H1 (cell line): Measurements from ENCODE around the gene ILF3. TPM values are rescaled to one million over a fixed set of nuclear protein-coding genes. Genes with fewer than 3 reads are reported as not detected.

ENCODE experiments used
- BCL11A ChIP-seq, 2 experiments: IDR thresholded peaks; one replicate each; pipeline ENCODE4 v1.6.1; 2011; ENCODE audit warnings: low read depth in 2 of 2, low read length in 2 of 2, mild to moderate bottlenecking in 2 of 2
- CEBPB ChIP-seq: IDR thresholded peaks from 2 replicates; pipeline ENCODE4 v1.6.1; 2012; ENCODE audit warnings: low read depth, low read length
- EZH2 ChIP-seq: fragments of 200-600 bp; sonication (generic); IDR thresholded peaks from 2 replicates; pipeline ENCODE4 v1.7.1; 2012; ENCODE audit warnings: low read depth, mild to moderate bottlenecking, moderate library complexity, low read length, inconsistent platforms; ENCODE audit not compliant: severe bottlenecking
- RXRA ChIP-seq: IDR thresholded peaks from 2 replicates; pipeline ENCODE4 v1.6.1; 2011; ENCODE audit warnings: low read depth, mild to moderate bottlenecking, low read length, moderate library complexity; ENCODE audit not compliant: insufficient read depth
- SIN3A ChIP-seq, 2 experiments: IDR thresholded peaks in 1 of 2; conservative IDR thresholded peaks in 1 of 2; 2 replicates each; pipeline ENCODE4 v1.6.1; 2011 to 2012; ENCODE audit warnings: low read length in 2 of 2, improper control_type of control experiment in 1 of 2, low read depth in 1 of 2, mild to moderate bottlenecking in 1 of 2
- SIRT6 ChIP-seq: IDR thresholded peaks from one replicate; pipeline ENCODE4 v1.7.1; 2012; ENCODE audit warnings: low read length, inconsistent platforms
- SP1 ChIP-seq: IDR thresholded peaks from 2 replicates; pipeline ENCODE4 v1.6.1; 2011; ENCODE audit warnings: low read depth, low read length
- TBP ChIP-seq: IDR thresholded peaks from 2 replicates; pipeline ENCODE4 v1.6.1; 2011; ENCODE audit warnings: low read depth, low read length, improper control_type of control experiment
- ZNF274 ChIP-seq: IDR thresholded peaks from 2 replicates; pipeline ENCODE4 v1.7.0; 2012; ENCODE audit warnings: low read length, borderline replicate concordance; ENCODE audit errors: extremely low read depth
- polyA plus RNA-seq, 7 experiments: library from polyadenylated mRNA; depleted of rRNA in 3 of 7; stranded (reverse) in 5 of 7; unstranded in 2 of 7; fragments of >200 nt in 5 of 7; fragments of 200-250 nt in 2 of 7; gene quantifications; 1 replicate in 5 of 7; 2 replicates in 1 of 7; 4 replicates in 1 of 7; pipeline versions ENCODE4 v1.2.1 to v1.2.3, GENCODE V29; 2011 to 2013; ENCODE audit warnings: missing spikeins in 2 of 7, mixed read lengths in 2 of 7
- total RNA-seq: library from RNA; stranded (reverse); fragmentation: NEBNext Ultra II Directional; extraction: Animal tissue kit (Norgen Biotek cat#: 25700); gene quantifications from 2 replicates; pipeline ENCODE4 v1.2.1, GENCODE V29; 2021

Gene ILF3
- total and polyA plus RNA-seq, 2 of the 8 experiments (the other 6 are each of a cell fraction or from before 2014, with no cell fraction given), result 291 to 695 TPM

GRCh38 chr19:10669246-10669645 is 15.1 kb downstream of the ILF3 start (continued):
- TF ChIP-seq BCL11A (IDR thresholded peaks at IDR 0.05; ENCODE audit: low read depth in 2 of 2, low read length in 2 of 2), result no peak
- TF ChIP-seq ZNF274, result no peak
- no peak for TF ChIP-seq TBP
- TF ChIP-seq SIN3A (conservative IDR thresholded peaks at IDR 0.05 in 1 of 2, IDR thresholded peaks at IDR 0.05 in 1 of 2; ENCODE audit: low read depth in 1 of 2, low read length in 2 of 2), result no peak
- no peak for TF ChIP-seq SIRT6
- TF ChIP-seq SP1, result no peak
- no peak for TF ChIP-seq CEBPB
- no peak for TF ChIP-seq EZH2
- TF ChIP-seq RXRA, result no peak
